Motor neuron (in vitro differentiated cells): ENCODE results near the gene C16orf96. TPM values are rescaled to one million over a fixed set of nuclear protein-coding genes. Genes with fewer than 3 reads are reported as not detected.
A peak's percentile ranks its signal among the peaks of the same experiment; 100 is the strongest.

Source experiments
- ATAC-seq, 8 experiments: fragments of 200-7000 bp; cut with Tn5 transposase; replicated peaks in 6 of 8; 2 replicates each; pipeline ENCODE4 v1.8.0; 2021; ENCODE audit warnings: mild to moderate bottlenecking in 8 of 8, moderate library complexity in 8 of 8
- H3K27ac ChIP-seq, 2 donors: fragments of 250-450 bp; sonication (Bioruptor Pico); 2 replicates each; pipeline ENCODE4 v1.9.0; 2021; ENCODE audit warnings: antibody characterized with exemption in 2 of 2, mild to moderate bottlenecking in 2 of 2, moderate library complexity in 1 of 2
- H3K4me1 ChIP-seq, 2 donors: fragments of 250-450 bp; sonication (Bioruptor Pico); replicated peaks in 1 of 2; 2 replicates each; pipeline ENCODE4 v1.6.1; 2021; ENCODE audit warnings: antibody characterized with exemption in 2 of 2, mild to moderate bottlenecking in 2 of 2, moderate library complexity in 1 of 2
- H3K4me3 ChIP-seq, 5 donors: fragments of 250-450 bp; sonication (Bioruptor Pico); 2 replicates each; pipeline ENCODE4 v1.9.0; 2021; ENCODE audit warnings: antibody characterized with exemption in 5 of 5, mild to moderate bottlenecking in 5 of 5, moderate library complexity in 4 of 5
- WGBS, 10 experiments: fragments of 450-650 bp; shearing (Covaris generic); methylation state at CpG; one replicate each; pipeline ENCODE4 v1.0.0; 2022; 5-methylcytosine and 5-hydroxymethylcytosine counted together
- in situ Hi-C, 9 experiments: fragments of 400-800 bp; cut with MboI; loops; one replicate each; pipeline ENCODE4 v1.15.0; 2021; ENCODE audit warnings: low sequenced_read_pairs in 9 of 9, low pct_unique_long_range_greater_than_20kb in 2 of 9; ENCODE audit not compliant: unreplicated experiment in 9 of 9
- total RNA-seq, 8 experiments: library from RNA; unstranded; fragments of 300-600 nt; gene quantifications; 2 replicates each; pipeline versions ENCODE4 v1.2.3 to v1.2.4, GENCODE V29; 2022

The C16orf96 gene
- total RNA-seq, 8 experiments from 2014 or later = 0.10 to 1.00 (median 0.32) TPM

DNA sequence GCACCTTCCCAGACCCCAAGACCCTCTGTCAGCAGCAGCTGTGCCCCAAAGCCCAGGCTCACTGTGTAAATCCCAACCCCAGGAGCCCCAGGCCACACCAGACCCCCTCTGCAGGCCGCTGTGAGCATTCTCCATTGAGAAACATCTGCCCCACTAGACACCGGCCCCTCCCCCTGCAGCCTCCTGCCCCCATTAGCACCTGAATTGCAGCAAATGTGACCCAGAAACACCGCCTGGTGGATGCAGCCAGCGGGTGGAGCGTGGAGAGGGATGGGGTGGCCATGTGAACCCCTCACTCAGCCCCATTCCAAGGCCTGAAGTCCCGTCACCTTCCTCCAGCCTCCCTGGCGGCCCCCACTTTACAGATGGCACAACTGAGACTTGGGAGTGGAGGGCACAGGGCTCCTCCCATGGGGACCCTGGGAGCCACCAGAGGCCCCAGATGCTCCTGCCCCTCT lies 56.4 kb downstream of the C16orf96 start:
- H3K27ac ChIP-seq = no peak overlapping the region
- no peak overlapping the region for H3K4me3 ChIP-seq
- H3K4me1 ChIP-seq = peaks cover 18 to 26% of the 10 kb centered on the region in 2 donors
- no peak for ATAC-seq
- WGBS, 10 experiments = no CpG with 5 or more reads among the region's 7 CpGs
- in situ Hi-C loops = no loop called here

DNA sequence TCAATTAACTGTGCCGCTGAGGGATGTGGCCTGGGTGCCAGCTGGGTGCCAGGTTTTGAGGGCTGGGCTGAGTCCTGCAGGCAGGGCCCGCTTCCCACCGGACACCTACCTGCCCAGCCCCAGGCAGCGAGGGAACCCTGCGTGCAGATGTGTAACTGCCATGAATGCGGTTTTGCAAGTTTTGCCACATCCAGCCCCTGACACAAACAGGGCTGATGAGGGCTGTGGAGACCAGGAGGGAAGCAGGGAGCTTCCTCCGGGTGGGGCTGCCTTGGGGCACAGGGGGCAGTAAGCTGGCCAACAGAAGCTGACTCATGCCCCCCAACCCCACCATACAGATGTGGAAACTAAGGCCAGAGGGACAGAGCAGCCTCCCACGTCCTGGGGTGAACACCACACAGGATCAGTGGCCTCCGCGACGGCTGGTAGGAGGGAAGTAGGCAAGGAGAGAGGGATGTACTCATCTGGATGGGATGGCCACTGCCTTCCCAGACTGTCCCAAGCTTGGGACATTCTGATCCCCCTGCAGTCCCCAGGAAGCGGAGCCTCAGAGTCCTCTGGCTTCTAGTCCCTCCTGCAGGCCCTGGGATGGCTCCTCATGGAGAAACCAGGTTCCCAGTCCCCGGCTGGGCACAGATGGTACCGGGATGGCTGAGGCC lies 57.0 kb downstream of the C16orf96 start:
- H3K4me1 ChIP-seq = peaks cover 18 to 29% of the 10 kb centered on the region in 2 donors
- no peak overlapping the region for H3K27ac ChIP-seq
- WGBS, 10 experiments = 0 to 55% methylated on average over 1 to 4 of the region's 14 CpGs; no CpG with 5 or more reads in 8 of the 10 experiments
- in situ Hi-C loops = no loop called here
- peak overlapping the region; percentile 77 to 92 (median 90) for H3K4me3 ChIP-seq
- no peak for ATAC-seq

DNA sequence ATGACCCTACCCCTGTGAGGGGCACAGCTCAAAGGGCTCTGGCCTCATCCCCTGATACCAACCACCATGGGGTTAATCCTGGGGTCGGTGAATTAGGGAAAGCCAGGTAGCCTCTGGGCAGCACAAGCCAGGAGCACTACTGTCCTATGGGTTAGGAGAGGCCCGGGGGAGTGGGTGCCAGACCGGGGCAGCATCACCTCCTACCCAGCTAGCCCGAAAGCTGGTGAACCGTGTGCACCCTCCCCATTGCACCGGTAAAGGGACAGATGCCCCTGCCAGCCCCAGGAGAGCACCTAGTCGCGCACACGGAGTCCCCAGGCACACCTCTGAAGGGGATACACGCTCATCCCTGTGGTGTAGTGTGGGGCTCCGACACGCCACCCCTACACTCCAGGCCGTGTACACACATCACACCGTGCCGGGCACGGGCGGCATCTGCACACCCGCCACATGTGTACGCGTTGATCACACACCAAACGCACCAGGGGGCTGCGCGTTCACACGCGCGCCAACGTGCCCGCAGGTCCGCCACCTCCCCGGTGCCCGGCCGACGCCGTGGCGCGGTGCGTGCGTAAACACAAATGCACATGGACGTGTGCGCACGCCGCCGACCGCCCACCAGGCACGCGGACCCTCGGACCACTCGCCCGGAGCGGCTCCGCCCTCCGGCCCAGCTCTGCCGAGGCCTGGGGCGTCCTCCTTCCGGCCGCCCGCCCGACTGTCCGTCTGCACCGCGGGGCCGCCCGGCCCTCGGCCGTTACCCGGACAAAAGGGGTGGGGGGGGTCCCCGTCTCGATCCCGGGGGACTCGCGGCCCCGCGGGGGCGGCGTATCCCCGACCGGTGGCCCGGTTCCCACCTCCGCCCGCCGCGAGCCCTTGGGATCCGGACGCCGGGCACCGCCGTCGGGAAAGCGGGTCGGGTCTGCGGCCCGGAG lies 57.8 kb downstream of the C16orf96 start:
- 0% methylated on average over 26 of the region's 92 CpGs; no CpG with 5 or more reads in 9 of the 10 experiments for WGBS, 10 experiments
- H3K27ac ChIP-seq = peak overlapping the region; percentile 75 to 83
- peak in 4 of 8 experiments; percentile 0 to 4 (median 1) for ATAC-seq
- in situ Hi-C loops = no loop called here
- H3K4me1 ChIP-seq = peaks cover 18 to 29% of the 10 kb centered on the region in 2 donors
- peak overlapping the region; percentile 77 to 92 (median 90) for H3K4me3 ChIP-seq

DNA sequence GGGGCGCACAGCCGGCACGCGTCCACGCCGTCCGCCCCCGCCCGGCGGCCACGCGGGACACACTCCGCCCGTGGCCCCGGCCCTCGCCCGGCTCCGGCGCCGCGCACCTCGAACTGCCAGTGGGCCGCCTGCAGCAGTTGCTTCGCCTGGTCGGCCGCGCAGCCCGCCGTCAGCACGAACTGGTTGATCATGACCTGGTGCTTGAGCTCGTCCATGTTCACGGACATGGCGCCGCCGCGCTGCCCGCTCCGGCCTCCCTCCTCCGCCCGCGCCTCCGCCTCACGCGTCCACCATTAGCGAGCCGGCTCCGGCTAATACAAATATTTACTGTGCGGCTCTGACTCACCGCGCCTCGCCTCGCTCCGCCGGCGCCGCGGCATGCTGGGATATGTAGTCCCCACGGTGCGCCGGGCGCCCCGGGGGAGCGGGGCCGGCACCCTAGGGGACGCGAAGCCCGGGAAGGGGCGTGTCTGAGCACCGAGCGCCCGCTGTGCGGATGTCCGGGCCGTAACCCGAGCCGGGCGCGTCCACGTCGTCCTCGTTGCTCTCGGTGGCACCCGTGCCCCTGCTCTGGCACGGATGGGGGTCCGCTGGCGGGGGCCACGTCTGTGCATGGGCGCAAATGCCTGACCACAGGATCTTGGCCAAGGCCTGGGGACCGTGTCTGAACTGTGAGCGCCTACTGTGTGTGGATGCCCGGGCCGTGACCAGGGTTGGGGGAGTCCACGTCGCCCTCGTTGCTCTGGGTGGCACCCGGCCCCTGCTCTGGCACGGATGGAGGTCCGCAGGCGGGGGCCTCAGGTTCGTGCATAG lies 58.6 kb downstream of the C16orf96 start, which contains the start of gene UBALD1:
Gene UBALD1 (minus strand): TSS at position 318 of the 813 bp plus-strand sequence. CDS start 91 bp downstream, at position 227.
- H3K4me3 ChIP-seq = peak within 1 kb of the TSS; percentile 77 to 92 (median 90)
- H3K4me1 ChIP-seq = peaks cover 18 to 29% of the 10 kb centered on the region in 2 donors
- in situ Hi-C loops = no loop called here
- peak within 1 kb of the TSS; percentile 75 to 83 for H3K27ac ChIP-seq
- WGBS, 10 experiments = 0 to 80% (median 28%) methylated on average over 1 to 9 of the region's 100 CpGs; no CpG with 5 or more reads in 6 of the 10 experiments
- peak; percentile 39 to 68 (median 58) for ATAC-seq

DNA sequence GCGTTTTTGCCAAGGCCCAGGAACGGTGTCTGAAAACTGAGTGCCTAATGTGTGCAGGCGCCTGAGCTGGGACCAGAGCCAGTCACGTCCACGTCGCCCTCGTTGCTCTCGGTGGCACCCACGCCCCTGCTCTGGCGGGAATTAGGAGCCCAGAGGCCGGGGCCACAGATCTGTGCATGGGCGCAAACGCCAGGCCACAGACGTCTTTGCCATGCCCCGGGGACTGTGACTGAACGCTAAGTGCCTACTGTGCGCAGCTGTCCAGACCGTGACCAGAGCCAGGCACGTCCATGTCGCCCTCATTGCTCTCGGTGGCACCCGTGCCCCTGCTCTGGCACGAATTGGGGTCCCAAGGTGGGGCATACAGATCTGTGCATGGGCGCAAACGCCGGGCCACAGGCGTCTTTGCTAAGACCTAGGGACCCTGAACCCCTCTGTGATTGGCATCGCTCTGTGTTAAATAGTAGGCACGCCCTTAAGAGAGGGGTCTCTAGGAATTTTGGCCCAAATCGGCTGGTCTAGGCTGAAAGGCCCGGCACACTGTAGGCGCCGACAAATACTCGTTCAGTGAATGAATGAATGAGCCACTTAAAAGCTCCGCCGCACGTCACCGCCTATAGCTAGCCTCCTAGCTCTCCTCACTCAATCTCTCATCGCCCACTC lies 59.4 kb downstream of the C16orf96 start:
- in situ Hi-C loops = no loop called here
- peak overlapping the region in 4 of 5 donors; percentile 13 to 92 (median 89) for H3K4me3 ChIP-seq
- 50 to 100% (median 72%) methylated on average over 1 to 12 of the region's 39 CpGs; no CpG with 5 or more reads in 4 of the 10 experiments for WGBS, 10 experiments
- H3K27ac ChIP-seq = peak overlapping the region; percentile 75 to 83
- H3K4me1 ChIP-seq = peaks cover 18 to 29% of the 10 kb centered on the region in 2 donors
- no peak for ATAC-seq

DNA sequence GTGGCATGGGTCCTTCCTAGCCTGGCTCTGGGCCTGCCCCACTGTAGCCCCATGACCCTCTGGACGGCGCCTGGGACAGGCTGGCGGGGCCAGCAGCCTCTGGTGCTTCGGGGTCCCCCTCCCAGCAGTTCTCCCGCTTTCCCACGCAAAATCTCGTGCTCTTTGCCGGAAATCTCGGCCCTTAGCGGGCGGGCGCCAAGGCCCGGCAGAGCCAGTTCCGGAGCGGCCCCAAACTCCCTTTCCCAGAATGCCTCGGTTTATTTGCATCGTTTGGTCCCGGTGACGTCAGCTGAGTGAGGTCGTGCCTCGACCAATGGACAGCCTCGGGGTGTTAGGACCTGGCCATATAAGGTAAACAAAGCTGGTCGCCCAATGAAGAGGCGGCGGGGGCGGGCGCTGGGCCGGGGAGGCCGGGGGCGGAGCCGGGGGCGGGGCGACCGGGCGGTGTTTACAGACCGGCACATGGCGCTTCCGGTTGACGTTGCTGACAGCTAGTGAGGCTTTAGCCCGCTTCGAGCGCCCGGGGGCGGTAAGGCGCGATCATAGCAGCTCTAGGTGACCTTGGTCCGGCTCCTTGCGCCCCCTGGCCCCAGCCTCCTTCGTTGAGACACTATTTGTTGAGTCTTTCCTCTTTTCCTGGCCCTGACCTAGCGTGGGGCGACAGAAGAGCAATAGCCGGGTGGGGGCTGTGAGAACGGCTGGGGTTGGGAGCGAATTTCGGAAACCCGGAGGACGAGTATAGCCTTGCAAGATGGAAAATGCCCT lies 60.1 kb downstream of the C16orf96 start:
- peak overlapping the region; percentile 98 for H3K27ac ChIP-seq
- WGBS, 10 experiments = 0 to 1% (median 1%) methylated on average over 8 to 22 of the region's 57 CpGs; no CpG with 5 or more reads in 7 of the 10 experiments
- peaks cover 18 to 29% of the 10 kb centered on the region in 2 donors for H3K4me1 ChIP-seq
- in situ Hi-C loops = no loop called here
- ATAC-seq = peak; percentile 59 to 86 (median 80)
- H3K4me3 ChIP-seq = peak overlapping the region; percentile 34 to 44 (median 42)

DNA sequence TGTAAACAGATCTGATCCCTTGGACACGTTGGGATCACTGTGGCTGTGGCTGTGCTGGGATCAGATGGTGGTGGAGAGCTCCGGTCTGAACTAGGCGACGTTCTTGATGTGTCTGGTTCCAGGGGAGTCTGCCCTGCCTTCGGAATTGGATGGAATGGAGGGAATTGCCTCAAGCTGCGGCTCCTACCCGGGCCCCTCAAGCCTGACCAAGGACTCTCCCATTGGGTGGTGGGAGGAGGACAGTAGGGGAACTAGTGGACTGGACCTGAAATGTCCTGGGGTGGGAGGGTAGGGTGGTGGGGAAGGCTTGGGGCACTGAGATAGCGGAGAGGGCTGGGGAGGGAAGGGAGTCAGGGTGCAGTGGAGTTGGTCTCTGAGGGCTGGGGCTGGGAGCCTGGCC lies 61.7 kb downstream of the C16orf96 start:
- ATAC-seq = no peak
- in situ Hi-C loops = no loop called here
- H3K27ac ChIP-seq = peak overlapping the region in 1 of 2 donors; percentile 98
- no peak overlapping the region for H3K4me3 ChIP-seq
- peaks cover 18 to 29% of the 10 kb centered on the region in 2 donors for H3K4me1 ChIP-seq
- 50 to 100% (median 100%) methylated on average over 1 to 2 of the region's 8 CpGs; no CpG with 5 or more reads in 7 of the 10 experiments for WGBS, 10 experiments

DNA sequence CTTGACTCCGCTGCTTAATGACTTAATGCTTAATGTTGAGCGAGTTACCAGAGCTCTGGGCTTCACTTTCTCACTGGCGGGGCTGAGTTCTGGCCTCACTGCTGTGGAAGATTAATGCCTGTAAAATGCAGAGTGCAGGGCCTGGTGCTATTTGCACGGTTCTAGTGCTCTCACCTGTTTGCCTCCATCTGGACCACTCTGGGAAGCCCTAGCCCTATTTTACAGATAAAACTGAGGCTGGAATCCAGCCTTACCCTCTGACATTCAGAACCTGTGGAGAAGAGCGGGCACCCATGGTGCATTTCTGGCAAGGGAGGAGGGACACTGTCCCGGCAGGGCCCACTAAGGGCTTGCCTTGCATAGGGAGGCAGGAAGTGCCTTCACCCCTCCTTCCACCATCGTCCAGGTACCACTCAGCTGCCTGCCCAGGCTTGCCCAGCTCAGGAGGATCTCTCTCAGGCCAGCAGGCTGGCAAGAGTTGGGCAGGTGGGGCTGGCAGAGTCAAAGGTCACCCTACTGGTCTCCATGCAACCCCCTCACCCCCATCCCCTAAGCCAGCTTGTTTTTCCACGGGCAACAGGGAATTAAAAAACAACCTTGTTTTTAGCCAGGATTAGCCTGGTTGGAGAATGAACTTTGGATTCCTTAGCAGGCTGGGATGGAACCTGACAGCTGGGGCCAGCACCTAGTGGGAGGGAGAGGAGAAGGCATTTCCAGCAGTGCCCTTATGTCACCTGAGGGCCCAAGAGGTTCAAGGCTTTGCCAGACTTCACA lies 62.7 kb downstream of the C16orf96 start:
- ATAC-seq = no peak
- peaks cover 11 to 23% of the 10 kb centered on the region in 2 donors for H3K4me1 ChIP-seq
- H3K27ac ChIP-seq = no peak overlapping the region
- 67 to 100% (median 89%) methylated on average over 1 to 6 of the region's 8 CpGs; no CpG with 5 or more reads in 3 of the 10 experiments for WGBS, 10 experiments
- no peak overlapping the region for H3K4me3 ChIP-seq
- in situ Hi-C loops = no loop called here

DNA sequence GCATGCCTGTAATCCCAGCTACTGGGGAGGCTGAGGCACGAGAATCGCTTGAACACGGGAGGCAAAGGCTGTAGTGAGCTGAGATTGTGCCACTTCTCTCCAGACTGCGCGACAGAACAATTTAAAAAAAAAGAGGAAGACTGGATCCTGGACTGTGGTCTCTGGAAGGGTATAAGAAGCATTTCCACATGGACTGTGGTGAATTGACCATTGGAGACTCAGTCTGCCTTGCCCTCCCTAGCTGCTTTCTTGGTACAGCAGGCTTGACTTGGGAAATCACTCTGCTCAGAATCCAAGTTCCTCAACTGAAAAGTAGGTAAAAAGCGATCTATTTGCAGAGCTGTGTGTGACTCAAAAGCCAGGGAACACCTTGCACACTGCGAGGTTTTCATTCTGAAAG lies 67.5 kb downstream of the C16orf96 start:
- no peak for ATAC-seq
- H3K4me3 ChIP-seq = no peak overlapping the region
- WGBS, 10 experiments = 0 to 100% (median 74%) methylated on average over 1 to 6 of the region's 7 CpGs; no CpG with 5 or more reads in 3 of the 10 experiments

DNA sequence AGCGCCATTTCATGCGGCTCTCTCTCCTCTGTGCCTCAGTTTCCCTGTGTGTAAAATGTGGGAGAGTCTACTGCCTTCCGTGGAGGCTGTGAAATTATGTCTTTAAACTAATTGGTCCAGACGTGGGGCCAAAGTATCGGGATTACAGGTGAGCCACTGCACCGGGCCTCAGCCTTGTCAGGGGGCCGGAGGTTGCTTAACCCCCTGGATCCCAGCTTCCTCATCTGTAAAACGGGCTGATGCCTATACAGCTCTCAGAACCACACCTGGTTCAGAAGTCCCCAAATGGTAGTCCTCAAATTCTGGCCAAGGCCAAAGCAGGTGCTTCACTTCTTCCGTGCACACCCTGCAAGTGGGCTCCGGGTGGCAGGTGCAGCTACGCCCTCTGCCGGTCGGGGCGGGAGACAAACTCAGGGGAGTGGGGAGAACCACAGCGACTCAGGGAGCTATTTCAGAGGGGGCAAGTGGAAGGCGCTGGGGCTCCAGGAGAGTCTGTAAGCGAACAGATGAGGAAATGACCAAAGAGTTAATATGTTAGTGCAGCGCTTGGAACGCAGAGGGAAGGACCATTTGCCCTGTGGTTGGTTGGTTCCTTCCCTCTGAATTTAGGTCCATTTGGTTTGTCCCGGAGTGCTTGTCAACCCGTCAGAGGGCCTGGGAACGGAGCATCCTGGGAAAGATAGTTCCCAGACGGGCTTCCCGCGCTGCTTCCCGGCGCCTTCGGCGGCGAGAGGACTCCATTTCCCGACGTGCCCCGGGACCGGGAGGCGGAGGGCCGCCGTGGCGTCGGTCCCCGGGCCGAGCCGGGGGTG lies 68.1 kb downstream of the C16orf96 start, which contains the start of gene MGRN1:
Gene MGRN1 (plus strand): TSS at position 812 of the 812 bp plus-strand sequence. CDS start 135 bp downstream, outside the sequence.
- in situ Hi-C loops = no loop called here
- Histone ChIP-seq H3K4me3 (peak within 1 kb of the TSS; percentile 59 to 97 (median 75)), H3K27ac (peak within 1 kb of the TSS; percentile 91 to 93), H3K4me1 (peaks cover 7 to 9% of the 10 kb centered on the region in 2 donors)
- WGBS, 10 experiments = 0 to 100% (median 24%) methylated on average over 1 to 12 of the region's 42 CpGs; no CpG with 5 or more reads in 1 of the 10 experiments
- peak; percentile 87 to 97 (median 94) for ATAC-seq

More for the DNA sequence above, 67.5 kb downstream of the C16orf96 start:
- Histone ChIP-seq H3K27ac (no peak overlapping the region), H3K4me1 (peaks cover 7 to 9% of the 10 kb centered on the region in 2 donors)
- in situ Hi-C loops = no loop called here
